Muscle layer of duodenum (tissue), 2 donors: Measurements from ENCODE around the gene NOL4.
A peak's percentile ranks its signal among the peaks of the same experiment; 100 is the strongest.
"Not testable (repeated sequence)": the region's sequence is repeated elsewhere in the genome, so short reads cannot be mapped to it uniquely, and the experiment has no call there.

Experiments
- H3K27ac ChIP-seq: one replicate; pipeline ENCODE4 v1.7.0; 2013; ENCODE audit warnings: mild to moderate bottlenecking, low read length
- H3K27me3 ChIP-seq: one replicate; pipeline ENCODE4 v1.7.0; 2013; ENCODE audit warnings: low read depth, mild to moderate bottlenecking, control low read depth, low read length
- H3K36me3 ChIP-seq, 2 donors: one replicate each; pipeline ENCODE4 v1.7.0; 2013; ENCODE audit warnings: low read length in 2 of 2, control low read depth in 1 of 2, mild to moderate bottlenecking in 1 of 2; ENCODE audit not compliant: insufficient read depth in 2 of 2, control insufficient read depth in 1 of 2
- H3K4me1 ChIP-seq, 2 donors: one replicate each; pipeline ENCODE4 v1.7.0; 2013; ENCODE audit warnings: low read length in 2 of 2, mild to moderate bottlenecking in 2 of 2, control low read depth in 1 of 2, moderate library complexity in 1 of 2; ENCODE audit not compliant: insufficient read depth in 2 of 2, control insufficient read depth in 1 of 2
- H3K4me3 ChIP-seq, 2 donors: one replicate each; pipeline ENCODE4 v1.7.0; 2013; ENCODE audit warnings: low read length in 2 of 2, low read depth in 1 of 2, mild to moderate bottlenecking in 1 of 2
- H3K9me3 ChIP-seq, 2 donors: one replicate each; pipeline ENCODE4 v1.7.0; 2013; ENCODE audit warnings: low read length in 2 of 2, control low read depth in 1 of 2, mild to moderate bottlenecking in 1 of 2; ENCODE audit not compliant: control insufficient read depth in 1 of 2
- donor health status: healthy.

Gene NOL4, protein sequence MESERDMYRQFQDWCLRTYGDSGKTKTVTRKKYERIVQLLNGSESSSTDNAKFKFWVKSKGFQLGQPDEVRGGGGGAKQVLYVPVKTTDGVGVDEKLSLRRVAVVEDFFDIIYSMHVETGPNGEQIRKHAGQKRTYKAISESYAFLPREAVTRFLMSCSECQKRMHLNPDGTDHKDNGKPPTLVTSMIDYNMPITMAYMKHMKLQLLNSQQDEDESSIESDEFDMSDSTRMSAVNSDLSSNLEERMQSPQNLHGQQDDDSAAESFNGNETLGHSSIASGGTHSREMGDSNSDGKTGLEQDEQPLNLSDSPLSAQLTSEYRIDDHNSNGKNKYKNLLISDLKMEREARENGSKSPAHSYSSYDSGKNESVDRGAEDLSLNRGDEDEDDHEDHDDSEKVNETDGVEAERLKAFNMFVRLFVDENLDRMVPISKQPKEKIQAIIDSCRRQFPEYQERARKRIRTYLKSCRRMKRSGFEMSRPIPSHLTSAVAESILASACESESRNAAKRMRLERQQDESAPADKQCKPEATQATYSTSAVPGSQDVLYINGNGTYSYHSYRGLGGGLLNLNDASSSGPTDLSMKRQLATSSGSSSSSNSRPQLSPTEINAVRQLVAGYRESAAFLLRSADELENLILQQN

GRCh38 chr18:34224423-34225217 is at the start of gene NOL4:
Gene NOL4 (minus strand): TSS chr18:34224913. CDS start chr18:34223253, 1,660 bp downstream.
- no peaks in the 10 kb centered on the region for H3K36me3 ChIP-seq
- peak within 1 kb of the TSS; percentile 40 to 81 for H3K4me3 ChIP-seq
- peaks cover 0 to 30% of the 10 kb centered on the region in 2 donors for H3K4me1 ChIP-seq
- H3K27me3 ChIP-seq, result peaks cover 25% of the 10 kb centered on the region
- no peak within 1 kb of the TSS for H3K27ac ChIP-seq
- no peaks in the 10 kb centered on the region for H3K9me3 ChIP-seq

DNA sequence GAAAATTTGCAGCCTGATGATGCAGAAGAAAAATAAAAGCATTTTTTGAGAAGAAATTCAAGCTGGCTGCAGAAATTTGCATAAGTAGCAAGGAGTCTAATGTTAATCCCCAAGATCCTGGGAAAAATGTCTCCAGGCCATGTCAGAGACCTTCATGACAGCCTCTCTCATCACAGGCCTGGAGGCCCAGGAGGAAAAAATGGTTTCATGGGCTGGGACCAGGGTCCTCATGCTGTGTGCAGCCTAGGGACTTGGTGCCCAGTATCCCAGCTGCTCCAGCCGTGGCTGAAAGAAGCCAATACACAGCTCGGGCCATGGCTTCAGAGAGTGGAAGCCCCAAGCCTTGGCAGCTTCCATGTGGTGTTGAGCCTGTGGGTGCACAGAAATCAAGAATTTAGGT is 41.3 kb upstream of the NOL4 start:
- H3K4me3 ChIP-seq, H3K27me3 ChIP-seq, H3K36me3 ChIP-seq, H3K4me1 ChIP-seq, H3K9me3 ChIP-seq, H3K27ac ChIP-seq: not testable (repeated sequence)

DNA sequence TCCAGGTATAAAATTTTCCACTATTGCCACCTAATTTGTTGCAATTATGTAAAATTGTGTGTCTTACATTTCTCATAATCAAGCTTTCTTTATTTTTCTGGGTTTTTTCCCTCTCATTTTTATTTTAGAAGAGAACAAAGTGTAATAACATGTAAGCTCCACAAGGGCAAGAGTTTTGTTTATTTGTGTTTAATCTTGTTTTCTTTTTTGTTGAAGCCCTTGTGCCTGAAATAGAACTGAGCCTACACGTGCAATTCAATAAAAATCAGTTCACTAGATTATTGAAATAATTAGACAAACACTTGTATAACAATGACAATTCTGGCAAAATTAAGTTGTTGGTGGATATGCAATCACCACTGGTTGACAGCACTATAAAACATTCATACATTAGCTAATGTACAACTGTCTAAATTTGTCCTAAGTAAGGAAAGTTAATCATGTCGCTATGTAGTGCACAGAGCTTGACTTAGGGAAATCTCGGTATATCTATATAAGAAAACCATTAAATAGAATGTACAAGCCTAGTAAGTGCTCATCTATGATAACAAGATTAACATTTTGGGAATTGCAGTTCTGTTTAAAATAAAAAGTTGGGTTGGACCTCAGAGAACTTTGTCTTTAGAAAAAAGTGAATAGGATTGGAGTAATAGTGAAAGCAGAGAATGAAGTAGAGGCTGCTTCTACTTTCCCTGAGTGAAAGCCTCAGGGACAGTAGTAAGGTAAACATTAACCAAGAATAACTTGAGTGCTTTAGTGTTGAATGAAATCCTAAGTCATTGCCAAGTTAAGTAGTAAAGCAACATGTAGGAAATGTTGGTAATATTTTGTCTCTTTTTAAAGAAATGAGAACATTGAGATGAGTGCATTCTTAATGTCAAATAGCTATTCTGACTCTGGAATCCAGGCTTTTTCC is 37.4 kb upstream of the NOL4 start:
- no peaks in the 10 kb centered on the region for H3K4me1 ChIP-seq
- H3K36me3 ChIP-seq, result no peaks in the 10 kb centered on the region
- H3K27me3 ChIP-seq, result no peaks in the 10 kb centered on the region
- no peak overlapping the region for H3K4me3 ChIP-seq
- H3K9me3 ChIP-seq, result peaks cover 0 to 3% of the 10 kb centered on the region in 2 donors
- no peak overlapping the region for H3K27ac ChIP-seq

DNA sequence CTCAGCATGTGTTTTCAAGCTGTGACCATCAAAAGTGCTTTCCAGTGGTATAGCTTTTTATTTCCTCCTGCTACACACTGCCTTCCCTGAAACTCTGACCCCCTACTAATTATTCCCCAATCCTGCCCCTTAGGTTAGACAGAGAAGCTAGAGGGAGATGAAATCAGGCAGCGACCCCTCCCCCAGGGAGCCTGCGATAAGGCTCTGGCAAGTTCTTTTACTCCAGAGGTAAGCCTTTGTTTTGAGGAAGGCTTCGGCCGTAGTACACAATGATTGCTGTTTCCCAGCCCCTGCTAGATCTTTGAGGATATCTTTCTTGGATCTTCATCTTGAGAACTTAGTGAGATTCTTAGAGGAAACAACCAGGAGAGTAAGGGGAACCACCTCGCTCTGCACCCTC is 33.5 kb upstream of the NOL4 start:
- Histone ChIP-seq H3K4me3 (no peak overlapping the region), H3K4me1 (no peaks in the 10 kb centered on the region), H3K9me3 (no peaks in the 10 kb centered on the region), H3K27me3 (no peaks in the 10 kb centered on the region), H3K36me3 (no peaks in the 10 kb centered on the region), H3K27ac (no peak overlapping the region)

DNA sequence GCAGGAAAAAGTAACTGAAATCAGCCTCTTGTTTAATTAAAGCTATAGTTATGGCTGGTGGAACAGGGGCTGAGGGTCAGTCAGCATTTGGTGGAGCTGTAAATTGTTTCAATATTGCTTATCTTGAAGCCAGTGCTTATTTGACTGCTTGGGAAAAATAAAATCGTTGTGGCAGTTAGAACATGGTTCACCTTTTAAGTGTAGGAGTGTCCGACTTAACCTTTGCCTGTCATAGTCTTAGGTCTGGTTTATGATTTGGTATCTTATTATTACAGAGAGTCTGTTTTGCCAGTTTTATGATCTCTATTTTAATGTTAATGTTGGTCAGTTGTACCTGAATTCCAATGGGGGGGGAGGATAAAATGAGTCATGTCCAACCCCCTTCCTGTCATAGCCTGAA is 27.2 kb upstream of the NOL4 start:
- Histone ChIP-seq H3K4me3 (no peak overlapping the region), H3K4me1 (no peaks in the 10 kb centered on the region), H3K27ac (no peak overlapping the region), H3K9me3 (peaks cover 0 to 11% of the 10 kb centered on the region in 2 donors), H3K27me3 (no peaks in the 10 kb centered on the region), H3K36me3 (no peaks in the 10 kb centered on the region)

DNA sequence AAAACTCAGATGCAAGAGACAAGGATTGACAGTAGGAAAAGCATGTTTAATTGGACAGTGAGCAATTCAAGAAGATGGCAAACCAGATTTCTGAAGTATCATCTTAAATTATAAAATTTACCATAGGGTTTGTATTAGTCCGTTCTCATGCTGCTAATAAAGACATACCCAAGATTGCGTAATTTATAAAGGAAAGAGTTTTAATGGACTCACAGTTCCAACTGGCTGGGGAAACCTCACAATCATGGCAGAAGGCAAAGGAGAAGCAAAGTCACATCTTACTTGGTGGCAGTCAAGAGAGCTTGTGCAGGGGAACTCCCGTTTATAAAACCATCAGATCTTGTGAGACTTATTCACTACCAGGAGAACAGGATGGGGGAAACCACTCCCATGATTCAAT is 24.0 kb upstream of the NOL4 start:
- Histone ChIP-seq H3K4me3 (no peak overlapping the region), H3K27ac (no peak overlapping the region), H3K36me3 (no peaks in the 10 kb centered on the region), H3K4me1 (no peaks in the 10 kb centered on the region), H3K9me3 (peaks cover 0 to 11% of the 10 kb centered on the region in 2 donors), H3K27me3 (no peaks in the 10 kb centered on the region)

GRCh38 chr18:34242739-34243138 is 18.0 kb upstream of the NOL4 start:
- Histone ChIP-seq H3K27me3 (no peaks in the 10 kb centered on the region), H3K27ac (no peak overlapping the region), H3K36me3 (no peaks in the 10 kb centered on the region), H3K4me1 (no peaks in the 10 kb centered on the region), H3K4me3 (no peak overlapping the region), H3K9me3 (peaks cover 0 to 2% of the 10 kb centered on the region in 2 donors)

DNA sequence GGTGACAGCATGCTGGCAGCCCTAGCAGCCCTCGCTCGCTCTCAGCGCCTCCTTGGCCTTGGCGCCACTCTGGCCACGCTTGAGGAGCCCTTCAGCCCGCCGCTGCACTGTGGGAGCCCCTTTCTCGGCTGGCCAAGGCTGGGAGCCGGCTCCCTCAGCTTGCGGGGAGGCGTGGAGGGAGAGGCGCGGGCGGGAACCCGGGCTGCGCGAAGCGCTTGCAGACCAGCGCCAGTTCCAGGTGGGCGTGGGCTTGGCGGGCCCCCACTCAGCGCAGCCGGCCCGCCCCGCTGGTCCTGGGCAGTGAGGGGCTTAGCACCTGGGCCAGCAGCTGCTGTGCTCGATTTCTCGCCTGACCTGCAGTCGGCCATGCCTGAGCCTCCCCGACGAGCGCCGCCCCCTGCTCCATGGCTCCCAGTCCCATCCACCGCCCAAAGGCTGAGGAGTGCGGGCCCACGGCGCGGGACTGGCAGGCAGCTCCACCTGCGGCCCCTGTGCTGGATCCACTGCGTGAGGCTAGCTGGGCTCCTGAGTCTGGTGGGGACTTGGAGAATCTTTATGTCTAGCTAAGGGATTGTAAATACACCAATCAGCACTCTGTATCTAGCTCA is 9.2 kb upstream of the NOL4 start:
- not testable (repeated sequence) for H3K9me3 ChIP-seq, H3K4me3 ChIP-seq, H3K36me3 ChIP-seq, H3K4me1 ChIP-seq, H3K27me3 ChIP-seq, H3K27ac ChIP-seq

DNA sequence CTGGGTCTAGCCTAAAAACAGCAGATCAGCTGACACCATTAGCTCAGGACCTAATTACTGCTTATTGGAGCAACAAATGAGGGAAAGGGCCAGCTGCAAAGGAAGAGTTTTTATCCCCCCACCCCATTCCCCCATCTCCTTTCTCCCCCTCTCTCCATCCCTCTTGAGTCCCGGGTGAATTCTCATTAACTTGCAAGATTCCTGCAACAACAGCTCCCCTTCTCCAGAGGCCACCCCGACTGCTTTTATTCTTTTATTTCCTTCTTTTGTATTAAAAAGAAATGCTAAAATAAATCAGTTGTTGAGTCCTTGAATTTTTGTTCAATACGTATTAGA is 473 bp upstream of the NOL4 start:
- Histone ChIP-seq H3K27ac (no peak overlapping the region), H3K27me3 (peaks cover 25% of the 10 kb centered on the region)

GRCh38 chr18:34223893-34224422 is 755 bp downstream of the NOL4 start:
- Histone ChIP-seq H3K4me1 (peaks cover 0 to 30% of the 10 kb centered on the region in 2 donors), H3K36me3 (no peaks in the 10 kb centered on the region), H3K4me3 (peak overlapping the region; percentile 40 to 81), H3K27me3 (peaks cover 25% of the 10 kb centered on the region), H3K9me3 (no peaks in the 10 kb centered on the region), H3K27ac (no peak overlapping the region)

More for the DNA sequence above, 473 bp upstream of the NOL4 start:
- Histone ChIP-seq H3K4me3 (peak overlapping the region in 1 of 2 donors; percentile 81), H3K36me3 (no peaks in the 10 kb centered on the region), H3K9me3 (no peaks in the 10 kb centered on the region), H3K4me1 (peaks cover 0 to 30% of the 10 kb centered on the region in 2 donors)
